ENCODE results near the gene CYGB. TPM values are rescaled to one million over a fixed set of nuclear protein-coding genes. Genes with fewer than 3 reads are reported as not detected.

CYGB gene
- total and polyA plus RNA-seq, 9 of the 15 experiments (the other 6 are each of a cell fraction or from before 2014, with no cell fraction given), result 0.08 to 0.95 (median 0.18) TPM; not detected in 5

DNA sequence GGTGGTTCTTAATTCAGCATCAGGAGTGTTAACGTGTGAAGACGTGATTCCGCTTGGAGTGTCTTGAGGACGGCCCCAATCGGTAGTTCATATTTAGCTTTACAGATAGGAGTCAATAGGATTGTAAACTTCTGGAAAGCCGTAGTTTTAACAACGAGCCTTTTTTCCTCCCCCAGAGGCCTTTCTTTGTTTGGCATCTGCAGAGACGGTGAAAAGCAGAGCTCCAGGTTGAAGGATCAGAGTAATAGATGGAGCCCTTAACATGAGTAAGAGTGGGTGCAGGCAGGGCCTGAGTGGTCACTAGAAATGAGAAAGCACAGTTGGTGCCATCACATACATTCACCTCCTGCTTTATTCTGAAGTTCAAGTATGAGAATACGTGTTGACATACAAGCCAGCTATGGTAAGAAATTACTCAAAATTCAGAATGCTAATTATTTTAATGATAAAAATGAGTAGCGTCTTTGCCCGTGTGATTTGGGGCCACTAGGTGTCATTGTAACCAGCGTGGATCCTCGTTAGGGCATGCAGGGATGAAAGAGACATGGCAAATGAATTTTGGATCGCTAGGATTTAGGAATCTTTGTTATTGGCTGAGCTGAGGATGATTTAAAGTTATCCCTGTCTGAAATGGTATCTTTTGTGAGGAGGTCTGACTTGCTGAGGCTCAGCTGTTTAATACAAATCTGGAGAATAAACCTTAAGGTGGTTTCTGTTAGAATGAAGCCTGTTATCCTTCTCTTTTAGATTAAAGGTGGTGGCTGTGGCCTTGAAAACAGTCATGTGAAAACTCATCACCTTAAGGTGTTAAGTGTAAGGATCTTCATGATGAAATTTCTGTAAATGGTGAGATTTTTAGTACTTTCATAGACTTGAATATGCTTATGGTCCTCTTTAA lies 20.9 kb upstream of the CYGB start (continued):
- TF ChIP-seq RAD21 (CRISPR knock-in tag; conservative IDR thresholded peaks at IDR 0.05 in 1 of 2, IDR thresholded peaks at IDR 0.05 in 1 of 2), result peak; percentile 70 to 72
- no peak; the same call in 1 of the 2 replicates for TF ChIP-seq MXI1 (IDR thresholded peaks at IDR 0.05; ENCODE audit: low read depth, low read length)
- no peak for TF ChIP-seq NUFIP1 (IDR thresholded peaks at IDR 0.05; ENCODE audit: partially characterized antibody)
- TF ChIP-seq, protein P1, sequence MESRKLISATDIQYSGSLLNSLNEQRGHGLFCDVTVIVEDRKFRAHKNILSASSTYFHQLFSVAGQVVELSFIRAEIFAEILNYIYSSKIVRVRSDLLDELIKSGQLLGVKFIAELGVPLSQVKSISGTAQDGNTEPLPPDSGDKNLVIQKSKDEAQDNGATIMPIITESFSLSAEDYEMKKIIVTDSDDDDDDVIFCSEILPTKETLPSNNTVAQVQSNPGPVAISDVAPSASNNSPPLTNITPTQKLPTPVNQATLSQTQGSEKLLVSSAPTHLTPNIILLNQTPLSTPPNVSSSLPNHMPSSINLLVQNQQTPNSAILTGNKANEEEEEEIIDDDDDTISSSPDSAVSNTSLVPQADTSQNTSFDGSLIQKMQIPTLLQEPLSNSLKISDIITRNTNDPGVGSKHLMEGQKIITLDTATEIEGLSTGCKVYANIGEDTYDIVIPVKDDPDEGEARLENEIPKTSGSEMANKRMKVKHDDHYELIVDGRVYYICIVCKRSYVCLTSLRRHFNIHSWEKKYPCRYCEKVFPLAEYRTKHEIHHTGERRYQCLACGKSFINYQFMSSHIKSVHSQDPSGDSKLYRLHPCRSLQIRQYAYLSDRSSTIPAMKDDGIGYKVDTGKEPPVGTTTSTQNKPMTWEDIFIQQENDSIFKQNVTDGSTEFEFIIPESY (CRISPR knock-in tag; IDR thresholded peaks at IDR 0.05), result no peak
- TF ChIP-seq, protein P2, sequence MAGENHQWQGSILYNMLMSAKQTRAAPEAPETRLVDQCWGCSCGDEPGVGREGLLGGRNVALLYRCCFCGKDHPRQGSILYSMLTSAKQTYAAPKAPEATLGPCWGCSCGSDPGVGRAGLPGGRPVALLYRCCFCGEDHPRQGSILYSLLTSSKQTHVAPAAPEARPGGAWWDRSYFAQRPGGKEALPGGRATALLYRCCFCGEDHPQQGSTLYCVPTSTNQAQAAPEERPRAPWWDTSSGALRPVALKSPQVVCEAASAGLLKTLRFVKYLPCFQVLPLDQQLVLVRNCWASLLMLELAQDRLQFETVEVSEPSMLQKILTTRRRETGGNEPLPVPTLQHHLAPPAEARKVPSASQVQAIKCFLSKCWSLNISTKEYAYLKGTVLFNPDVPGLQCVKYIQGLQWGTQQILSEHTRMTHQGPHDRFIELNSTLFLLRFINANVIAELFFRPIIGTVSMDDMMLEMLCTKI (IDR thresholded peaks at IDR 0.05; ENCODE audit: partially characterized antibody), result no peak
- 0 out of 2 replicates have a peak, but pooled peaks have one; percentile 27 for TF ChIP-seq SMC3 (conservative IDR thresholded peaks at IDR 0.05; ENCODE audit: insufficient read depth, low read depth, low read length)
- peak; percentile 17; the same call in 1 of the 2 replicates for TF ChIP-seq GABPA (tag; conservative IDR thresholded peaks at IDR 0.05; ENCODE audit: low read depth)
- no peak for TF ChIP-seq TCF7L2 (IDR thresholded peaks at IDR 0.05; ENCODE audit: low read depth, low read length)
- TF ChIP-seq ZNF384 (IDR thresholded peaks at IDR 0.05; ENCODE audit: low read depth, low read length), result no peak
- no peak for TF ChIP-seq ZNF589 (CRISPR knock-in tag; IDR thresholded peaks at IDR 0.05; ENCODE audit: low read depth)
- 0 out of 2 replicates have a peak, but pooled peaks have one; percentile 0 for TF ChIP-seq ZKSCAN1 (IDR thresholded peaks at IDR 0.05; ENCODE audit: low read depth, low read length)
- TF ChIP-seq TFAM (CRISPR knock-in tag; conservative IDR thresholded peaks at IDR 0.05), result no peak
- no peak for TF ChIP-seq HDAC3 (IDR thresholded peaks at IDR 0.05; ENCODE audit: borderline replicate concordance, partially characterized antibody)
- TF ChIP-seq, protein P3, sequence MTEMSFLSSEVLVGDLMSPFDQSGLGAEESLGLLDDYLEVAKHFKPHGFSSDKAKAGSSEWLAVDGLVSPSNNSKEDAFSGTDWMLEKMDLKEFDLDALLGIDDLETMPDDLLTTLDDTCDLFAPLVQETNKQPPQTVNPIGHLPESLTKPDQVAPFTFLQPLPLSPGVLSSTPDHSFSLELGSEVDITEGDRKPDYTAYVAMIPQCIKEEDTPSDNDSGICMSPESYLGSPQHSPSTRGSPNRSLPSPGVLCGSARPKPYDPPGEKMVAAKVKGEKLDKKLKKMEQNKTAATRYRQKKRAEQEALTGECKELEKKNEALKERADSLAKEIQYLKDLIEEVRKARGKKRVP (CRISPR knock-in tag; IDR thresholded peaks at IDR 0.05), result no peak
- no peak for TF ChIP-seq ZFP30 (CRISPR knock-in tag; IDR thresholded peaks at IDR 0.05; ENCODE audit: borderline replicate concordance)

Data from K562 (cell line).